HEK293 (cell line): ENCODE measurements around the gene TOR4A.

Experiments used
- BCL11B ChIP-seq: fragments of 450-650 bp; formaldehyde crosslinking; IDR thresholded peaks from 2 replicates; pipeline ENCODE4 v1.5.1; 2016; ENCODE audit warnings: low read depth, missing biosample characterization, missing genetic modification characterization
- HOXD13 ChIP-seq: sonication (generic); formaldehyde crosslinking; IDR thresholded peaks from 2 replicates; pipeline ENCODE4 v1.8.0; 2022; ENCODE audit warnings: missing genetic modification reagents, borderline replicate concordance
- KLF17 ChIP-seq: fragments of 450-650 bp; formaldehyde crosslinking; IDR thresholded peaks from 2 replicates; pipeline ENCODE4 v1.5.1; 2016; ENCODE audit warnings: missing biosample characterization, missing genetic modification characterization
- KLF7 ChIP-seq: fragments of 450-650 bp; formaldehyde crosslinking; IDR thresholded peaks from 2 replicates; pipeline ENCODE4 v1.5.1; 2016; ENCODE audit warnings: missing biosample characterization, missing genetic modification characterization, borderline replicate concordance
- KLF8 ChIP-seq: fragments of 450-650 bp; formaldehyde crosslinking; IDR thresholded peaks from 2 replicates; pipeline ENCODE4 v1.5.1; 2016; ENCODE audit warnings: missing biosample characterization, missing genetic modification characterization
- MYNN ChIP-seq: fragments of 450-650 bp; formaldehyde crosslinking; IDR thresholded peaks from 2 replicates; pipeline ENCODE4 v1.5.1; 2016; ENCODE audit warnings: missing biosample characterization, missing genetic modification characterization, borderline replicate concordance
- REPIN1 ChIP-seq: fragments of 450-650 bp; formaldehyde crosslinking; IDR thresholded peaks from 2 replicates; pipeline ENCODE4 v1.5.1; 2017; ENCODE audit warnings: missing biosample characterization, missing genetic modification characterization, low read depth
- ZBTB26 ChIP-seq: fragments of 450-650 bp; formaldehyde crosslinking; optimal IDR thresholded peaks from 2 replicates; pipeline ENCODE3; 2016; ENCODE audit warnings: missing biosample characterization, mild to moderate bottlenecking, missing genetic modification characterization
- ZFHX2 ChIP-seq: fragments of 450-650 bp; formaldehyde crosslinking; conservative IDR thresholded peaks from 2 replicates; pipeline ENCODE4 v1.5.1; 2016; ENCODE audit warnings: missing biosample characterization, missing genetic modification characterization
- ZNF2 ChIP-seq: fragments of 450-650 bp; formaldehyde crosslinking; IDR thresholded peaks from 2 replicates; pipeline ENCODE4 v1.5.1; 2016; ENCODE audit warnings: missing biosample characterization, missing genetic modification characterization
- ZNF391 ChIP-seq: fragments of 450-650 bp; formaldehyde crosslinking; IDR thresholded peaks from 2 replicates; pipeline ENCODE4 v1.5.1; 2016; ENCODE audit warnings: low read depth, missing biosample characterization, missing genetic modification characterization, borderline replicate concordance
- ZNF48 ChIP-seq: fragments of 450-650 bp; formaldehyde crosslinking; IDR thresholded peaks from 2 replicates; pipeline ENCODE4 v1.5.1; 2016; ENCODE audit warnings: missing biosample characterization, missing genetic modification characterization
- ZNF501 ChIP-seq: fragments of 450-650 bp; formaldehyde crosslinking; IDR thresholded peaks from 2 replicates; pipeline ENCODE4 v1.5.1; 2016; ENCODE audit warnings: missing biosample characterization, missing genetic modification characterization
- ZNF548 ChIP-seq: fragments of 450-650 bp; formaldehyde crosslinking; IDR thresholded peaks from 2 replicates; pipeline ENCODE4 v1.5.1; 2016; ENCODE audit warnings: missing biosample characterization, missing genetic modification characterization
- ZNF549 ChIP-seq: fragments of 450-650 bp; IDR thresholded peaks from 2 replicates; pipeline ENCODE4 v1.5.1; 2018; ENCODE audit warnings: missing biosample characterization, missing genetic modification characterization, mild to moderate bottlenecking, inconsistent platforms, moderate library complexity
- ZNF621 ChIP-seq: fragments of 450-650 bp; formaldehyde crosslinking; IDR thresholded peaks from 2 replicates; pipeline ENCODE4 v1.5.1; 2017; ENCODE audit warnings: missing biosample characterization, missing genetic modification characterization
- ZNF626 ChIP-seq: fragments of 450-650 bp; sonication (Bioruptor Pico); formaldehyde crosslinking; IDR thresholded peaks from 2 replicates; pipeline ENCODE4 v1.5.1; 2018; ENCODE audit warnings: missing biosample characterization, missing genetic modification characterization, inconsistent platforms
- ZNF645 ChIP-seq: fragments of 450-650 bp; formaldehyde crosslinking; IDR thresholded peaks from 2 replicates; pipeline ENCODE4; 2016; ENCODE audit warnings: missing biosample characterization, missing genetic modification characterization
- ZNF747 ChIP-seq: fragments of 450-650 bp; formaldehyde crosslinking; IDR thresholded peaks from 2 replicates; pipeline ENCODE4 v1.5.1; 2016; ENCODE audit warnings: missing biosample characterization, missing genetic modification characterization
- ZNF776 ChIP-seq: fragments of 450-650 bp; formaldehyde crosslinking; IDR thresholded peaks from 2 replicates; pipeline ENCODE4 v1.5.0; 2017; ENCODE audit warnings: missing biosample characterization, missing genetic modification characterization, borderline replicate concordance
- ZNF785 ChIP-seq: fragments of 450-650 bp; formaldehyde crosslinking; IDR thresholded peaks from 2 replicates; pipeline ENCODE4 v1.5.1; 2016; ENCODE audit warnings: missing biosample characterization, missing genetic modification characterization
- ZXDB ChIP-seq: fragments of 450-650 bp; formaldehyde crosslinking; IDR thresholded peaks from 2 replicates; pipeline ENCODE4 v1.5.1; 2016; ENCODE audit warnings: missing biosample characterization, missing genetic modification characterization
- TF ChIP-seq, protein P1 (sequence below): fragments of 450-650 bp; formaldehyde crosslinking; IDR thresholded peaks from 2 replicates; pipeline ENCODE4 v1.5.1; 2016; ENCODE audit warnings: missing biosample characterization, missing genetic modification characterization
- TF ChIP-seq, protein P2 (sequence below): fragments of 450-650 bp; formaldehyde crosslinking; IDR thresholded peaks from 2 replicates; pipeline ENCODE4 v1.5.1; 2016; ENCODE audit warnings: missing biosample characterization, missing genetic modification characterization
- TF ChIP-seq, protein P3 (sequence below): fragments of 450-650 bp; formaldehyde crosslinking; IDR thresholded peaks from 2 replicates; pipeline ENCODE4 v1.5.1; 2016; ENCODE audit warnings: missing biosample characterization, missing genetic modification characterization
- TF ChIP-seq, protein P4 (sequence below): fragments of 450-650 bp; formaldehyde crosslinking; IDR thresholded peaks from 2 replicates; pipeline ENCODE4 v1.5.1; 2016; ENCODE audit warnings: missing biosample characterization, missing genetic modification characterization
- TF ChIP-seq, protein P5 (sequence below): fragments of 450-650 bp; formaldehyde crosslinking; IDR thresholded peaks from 2 replicates; pipeline ENCODE4 v1.5.1; 2017; ENCODE audit warnings: missing biosample characterization, mild to moderate bottlenecking, missing genetic modification characterization, moderate library complexity

The TOR4A gene

GRCh38 chr9:137236238-137236935 is 41.1 kb upstream of the TOR4A start (continued):
- TF ChIP-seq ZNF549 (tag by site-specific recombination) (no peak), ZNF785 (tag by site-specific recombination) (no peak), KLF17 (peak; percentile 62; the same call in 1 of the 2 replicates), KLF8 (peak; percentile 84), ZFHX2 (tag by site-specific recombination) (peak; percentile 87), REPIN1 (no peak), ZXDB (peak; percentile 51; the same call in 1 of the 2 replicates), ZNF2 (tag by site-specific recombination) (no peak), BCL11B (tag by site-specific recombination) (no peak; the same call in 1 of the 2 replicates), ZNF48 (tag by site-specific recombination) (no peak), ZNF747 (tag by site-specific recombination) (no peak), ZNF548 (tag by site-specific recombination) (no peak), MYNN (no peak), ZNF391 (tag by site-specific recombination) (no peak), ZNF621 (tag by site-specific recombination) (no peak), ZBTB26 (peak; percentile 26), ZNF776 (tag by site-specific recombination) (no peak), KLF7 (peak; percentile 63; the same call in 1 of the 2 replicates), ZNF501 (tag by site-specific recombination) (peak; percentile 53; the same call in 1 of the 2 replicates), ZNF626 (tag by site-specific recombination) (no peak), HOXD13 (CRISPR knock-in tag) (no peak), ZNF645 (tag by site-specific recombination) (0 out of 2 replicates have a peak, but pooled peaks have one; percentile 22)
- TF ChIP-seq, protein P1, sequence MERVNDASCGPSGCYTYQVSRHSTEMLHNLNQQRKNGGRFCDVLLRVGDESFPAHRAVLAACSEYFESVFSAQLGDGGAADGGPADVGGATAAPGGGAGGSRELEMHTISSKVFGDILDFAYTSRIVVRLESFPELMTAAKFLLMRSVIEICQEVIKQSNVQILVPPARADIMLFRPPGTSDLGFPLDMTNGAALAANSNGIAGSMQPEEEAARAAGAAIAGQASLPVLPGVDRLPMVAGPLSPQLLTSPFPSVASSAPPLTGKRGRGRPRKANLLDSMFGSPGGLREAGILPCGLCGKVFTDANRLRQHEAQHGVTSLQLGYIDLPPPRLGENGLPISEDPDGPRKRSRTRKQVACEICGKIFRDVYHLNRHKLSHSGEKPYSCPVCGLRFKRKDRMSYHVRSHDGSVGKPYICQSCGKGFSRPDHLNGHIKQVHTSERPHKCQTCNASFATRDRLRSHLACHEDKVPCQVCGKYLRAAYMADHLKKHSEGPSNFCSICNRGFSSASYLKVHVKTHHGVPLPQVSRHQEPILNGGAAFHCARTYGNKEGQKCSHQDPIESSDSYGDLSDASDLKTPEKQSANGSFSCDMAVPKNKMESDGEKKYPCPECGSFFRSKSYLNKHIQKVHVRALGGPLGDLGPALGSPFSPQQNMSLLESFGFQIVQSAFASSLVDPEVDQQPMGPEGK, result peak; percentile 98
- TF ChIP-seq, protein P2, sequence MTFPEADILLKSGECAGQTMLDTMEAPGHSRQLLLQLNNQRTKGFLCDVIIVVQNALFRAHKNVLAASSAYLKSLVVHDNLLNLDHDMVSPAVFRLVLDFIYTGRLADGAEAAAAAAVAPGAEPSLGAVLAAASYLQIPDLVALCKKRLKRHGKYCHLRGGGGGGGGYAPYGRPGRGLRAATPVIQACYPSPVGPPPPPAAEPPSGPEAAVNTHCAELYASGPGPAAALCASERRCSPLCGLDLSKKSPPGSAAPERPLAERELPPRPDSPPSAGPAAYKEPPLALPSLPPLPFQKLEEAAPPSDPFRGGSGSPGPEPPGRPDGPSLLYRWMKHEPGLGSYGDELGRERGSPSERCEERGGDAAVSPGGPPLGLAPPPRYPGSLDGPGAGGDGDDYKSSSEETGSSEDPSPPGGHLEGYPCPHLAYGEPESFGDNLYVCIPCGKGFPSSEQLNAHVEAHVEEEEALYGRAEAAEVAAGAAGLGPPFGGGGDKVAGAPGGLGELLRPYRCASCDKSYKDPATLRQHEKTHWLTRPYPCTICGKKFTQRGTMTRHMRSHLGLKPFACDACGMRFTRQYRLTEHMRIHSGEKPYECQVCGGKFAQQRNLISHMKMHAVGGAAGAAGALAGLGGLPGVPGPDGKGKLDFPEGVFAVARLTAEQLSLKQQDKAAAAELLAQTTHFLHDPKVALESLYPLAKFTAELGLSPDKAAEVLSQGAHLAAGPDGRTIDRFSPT (tag by site-specific recombination), result no peak
- TF ChIP-seq, protein P3, sequence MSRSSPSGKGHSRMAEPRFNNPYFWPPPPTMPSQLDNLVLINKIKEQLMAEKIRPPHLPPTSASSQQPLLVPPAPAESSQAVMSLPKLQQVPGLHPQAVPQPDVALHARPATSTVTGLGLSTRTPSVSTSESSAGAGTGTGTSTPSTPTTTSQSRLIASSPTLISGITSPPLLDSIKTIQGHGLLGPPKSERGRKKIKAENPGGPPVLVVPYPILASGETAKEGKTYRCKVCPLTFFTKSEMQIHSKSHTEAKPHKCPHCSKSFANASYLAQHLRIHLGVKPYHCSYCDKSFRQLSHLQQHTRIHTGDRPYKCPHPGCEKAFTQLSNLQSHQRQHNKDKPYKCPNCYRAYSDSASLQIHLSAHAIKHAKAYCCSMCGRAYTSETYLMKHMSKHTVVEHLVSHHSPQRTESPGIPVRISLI (tag by site-specific recombination), result no peak
- TF ChIP-seq, protein P4, sequence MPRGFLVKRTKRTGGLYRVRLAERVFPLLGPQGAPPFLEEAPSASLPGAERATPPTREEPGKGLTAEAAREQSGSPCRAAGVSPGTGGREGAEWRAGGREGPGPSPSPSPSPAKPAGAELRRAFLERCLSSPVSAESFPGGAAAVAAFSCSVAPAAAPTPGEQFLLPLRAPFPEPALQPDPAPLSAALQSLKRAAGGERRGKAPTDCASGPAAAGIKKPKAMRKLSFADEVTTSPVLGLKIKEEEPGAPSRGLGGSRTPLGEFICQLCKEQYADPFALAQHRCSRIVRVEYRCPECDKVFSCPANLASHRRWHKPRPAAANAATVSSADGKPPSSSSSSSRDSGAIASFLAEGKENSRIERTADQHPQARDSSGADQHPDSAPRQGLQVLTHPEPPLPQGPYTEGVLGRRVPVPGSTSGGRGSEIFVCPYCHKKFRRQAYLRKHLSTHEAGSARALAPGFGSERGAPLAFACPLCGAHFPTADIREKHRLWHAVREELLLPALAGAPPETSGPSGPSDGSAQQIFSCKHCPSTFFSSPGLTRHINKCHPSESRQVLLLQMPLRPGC (tag by site-specific recombination), result 0 out of 2 replicates have a peak, but pooled peaks have one; percentile 17
- TF ChIP-seq, protein P5, sequence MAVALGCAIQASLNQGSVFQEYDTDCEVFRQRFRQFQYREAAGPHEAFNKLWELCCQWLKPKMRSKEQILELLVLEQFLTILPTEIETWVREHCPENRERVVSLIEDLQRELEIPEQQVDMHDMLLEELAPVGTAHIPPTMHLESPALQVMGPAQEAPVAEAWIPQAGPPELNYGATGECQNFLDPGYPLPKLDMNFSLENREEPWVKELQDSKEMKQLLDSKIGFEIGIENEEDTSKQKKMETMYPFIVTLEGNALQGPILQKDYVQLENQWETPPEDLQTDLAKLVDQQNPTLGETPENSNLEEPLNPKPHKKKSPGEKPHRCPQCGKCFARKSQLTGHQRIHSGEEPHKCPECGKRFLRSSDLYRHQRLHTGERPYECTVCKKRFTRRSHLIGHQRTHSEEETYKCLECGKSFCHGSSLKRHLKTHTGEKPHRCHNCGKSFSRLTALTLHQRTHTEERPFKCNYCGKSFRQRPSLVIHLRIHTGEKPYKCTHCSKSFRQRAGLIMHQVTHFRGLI (tag by site-specific recombination), result peak; percentile 49; the same call in 1 of the 2 replicates
